ENCODE data around the gene CHCHD6. TPM values are rescaled to one million over a fixed set of nuclear protein-coding genes. Genes with fewer than 3 reads are reported as not detected.

The CHCHD6 gene
- total and polyA plus RNA-seq, 2 donors (not counting 3 experiments of a cell fraction or from before 2014, with no cell fraction given): 8.4 to 10.1 TPM

GRCh38 chr3:126665959-126666657 lies 37.9 kb upstream of the CHCHD6 start:
- Histone ChIP-seq H3K9ac (replicated peaks; ENCODE audit: extremely low read depth, insufficient read depth, low read length) (no peak overlapping the region), H3K36me3 (ENCODE audit: control insufficient read depth in 2 of 2, extremely low read depth in 1 of 2, insufficient read depth in 2 of 2, low read length in 2 of 2) (no peaks in the 10 kb centered on the region), H3K4me3 (replicated peaks in 1 of 3; ENCODE audit: insufficient read depth in 1 of 3, low read depth in 1 of 3, low read length in 3 of 3) (no peak overlapping the region), H4K20me1 (replicated peaks; ENCODE audit: control insufficient read depth, extremely low read depth, insufficient read depth, low read length) (no peaks in the 10 kb centered on the region), H3K27me3 (ENCODE audit: control insufficient read depth in 2 of 2, insufficient read depth in 2 of 2, low read length in 2 of 2) (peaks cover 7 to 8% of the 10 kb centered on the region in 2 experiments), H3K27ac (ENCODE audit: insufficient read depth, low read depth, low read length) (no peak overlapping the region), H2AFZ (ENCODE audit: low read depth, low read length) (no peak overlapping the region), H3K9me3 (replicated peaks; ENCODE audit: control insufficient read depth, insufficient read depth, low read length) (no peaks in the 10 kb centered on the region), H3K79me2 (ENCODE audit: control insufficient read depth, insufficient read depth, low read length) (no peaks in the 10 kb centered on the region), H3K4me1 (ENCODE audit: control insufficient read depth, extremely low read depth, insufficient read depth, low read length) (no peaks in the 10 kb centered on the region), H3K4me2 (ENCODE audit: insufficient read depth, low read length) (no peak overlapping the region), H3K9me1 (replicated peaks; ENCODE audit: control insufficient read depth, extremely low read depth, insufficient read depth, low read length) (no peaks in the 10 kb centered on the region)
- FAIRE-seq: no peak
- intact Hi-C loops (cut with micrococcal nuclease): no loop called here
- POLR2A ChIA-PET: no interaction called here
- TF ChIP-seq GATA2 (IDR thresholded peaks at IDR 0.05; ENCODE audit: insufficient read depth, insufficient read length, low read depth, low read length): no peak
- no peak for TF ChIP-seq MYC (IDR thresholded peaks at IDR 0.05; ENCODE audit: low read depth, low read length)
- TF ChIP-seq EZH2 (IDR thresholded peaks at IDR 0.05; ENCODE audit: borderline replicate concordance, low read depth, low read length, severe bottlenecking): no peak
- TF ChIP-seq POLR2A (IDR thresholded peaks at IDR 0.05; ENCODE audit: low read depth, low read length): no peak
- no peak for TF ChIP-seq POLR2AphosphoS5 (IDR thresholded peaks at IDR 0.05; ENCODE audit: insufficient read depth, low read depth, low read length)
- no peak for TF ChIP-seq FOS (IDR thresholded peaks at IDR 0.05; ENCODE audit: borderline replicate concordance, insufficient read depth, low read length)
- TF ChIP-seq, protein P1, sequence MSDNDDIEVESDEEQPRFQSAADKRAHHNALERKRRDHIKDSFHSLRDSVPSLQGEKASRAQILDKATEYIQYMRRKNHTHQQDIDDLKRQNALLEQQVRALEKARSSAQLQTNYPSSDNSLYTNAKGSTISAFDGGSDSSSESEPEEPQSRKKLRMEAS (IDR thresholded peaks at IDR 0.05; ENCODE audit: insufficient read depth, insufficient read length): no peak
- TF ChIP-seq, protein P2, sequence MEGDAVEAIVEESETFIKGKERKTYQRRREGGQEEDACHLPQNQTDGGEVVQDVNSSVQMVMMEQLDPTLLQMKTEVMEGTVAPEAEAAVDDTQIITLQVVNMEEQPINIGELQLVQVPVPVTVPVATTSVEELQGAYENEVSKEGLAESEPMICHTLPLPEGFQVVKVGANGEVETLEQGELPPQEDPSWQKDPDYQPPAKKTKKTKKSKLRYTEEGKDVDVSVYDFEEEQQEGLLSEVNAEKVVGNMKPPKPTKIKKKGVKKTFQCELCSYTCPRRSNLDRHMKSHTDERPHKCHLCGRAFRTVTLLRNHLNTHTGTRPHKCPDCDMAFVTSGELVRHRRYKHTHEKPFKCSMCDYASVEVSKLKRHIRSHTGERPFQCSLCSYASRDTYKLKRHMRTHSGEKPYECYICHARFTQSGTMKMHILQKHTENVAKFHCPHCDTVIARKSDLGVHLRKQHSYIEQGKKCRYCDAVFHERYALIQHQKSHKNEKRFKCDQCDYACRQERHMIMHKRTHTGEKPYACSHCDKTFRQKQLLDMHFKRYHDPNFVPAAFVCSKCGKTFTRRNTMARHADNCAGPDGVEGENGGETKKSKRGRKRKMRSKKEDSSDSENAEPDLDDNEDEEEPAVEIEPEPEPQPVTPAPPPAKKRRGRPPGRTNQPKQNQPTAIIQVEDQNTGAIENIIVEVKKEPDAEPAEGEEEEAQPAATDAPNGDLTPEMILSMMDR (IDR thresholded peaks at IDR 0.05; ENCODE audit: extremely low read depth in 1 of 2, insufficient read depth in 1 of 2, low read depth in 1 of 2, low read length in 2 of 2): no peak
- TF ChIP-seq JUN (IDR thresholded peaks at IDR 0.05; ENCODE audit: borderline replicate concordance, insufficient read depth, insufficient read length, low read depth): no peak
- CTCF ChIA-PET: no interaction called here
- no TSS peak for BruUV-seq (replicated peaks)
- dilution Hi-C loops (cut with MboI; ENCODE audit: extremely low pct_ligation_motif_present, low sequenced_read_pairs): no loop called here
- DNase-seq (ENCODE audit: low read depth, low spot score): no peak

Measured in endothelial cell of umbilical vein (primary cell).